K562 (cell line): ENCODE data around the gene THAP8.

Experiments used
- ATF3 ChIP-seq, 2 experiments: fragments of 450-650 bp in 1 of 2; sonication (generic) in 1 of 2; formaldehyde crosslinking in 1 of 2; IDR thresholded peaks in 1 of 2; conservative IDR thresholded peaks in 1 of 2; 2 replicates each; pipeline versions ENCODE4 v1.6.1 to v1.8.1; 2016 to 2023; ENCODE audit warnings: mild to moderate bottlenecking in 2 of 2, moderate library complexity in 2 of 2, inconsistent platforms in 1 of 2, missing genetic modification reagents in 1 of 2
- CTCF ChIP-seq, 3 experiments: IDR thresholded peaks in 2 of 3; conservative IDR thresholded peaks in 1 of 3; 2 replicates each; pipeline ENCODE4 v1.5.1; 2011 to 2012; ENCODE audit warnings: low read length in 3 of 3, mild to moderate bottlenecking in 3 of 3, control low read depth in 2 of 3, improper control_type of control experiment in 1 of 3, inconsistent platforms in 1 of 3, low read depth in 1 of 3, mixed read lengths in 1 of 3, moderate library complexity in 1 of 3; ENCODE audit not compliant: insufficient read depth in 2 of 3
- GABPA ChIP-seq: fragments of 200-800 bp; sonication (Bioruptor generic); conservative IDR thresholded peaks from 2 replicates; pipeline ENCODE4 v1.6.1; 2016; ENCODE audit warnings: low read depth, missing genetic modification characterization, missing compliant biosample characterization
- GABPB1 ChIP-seq: sonication (generic); formaldehyde crosslinking; IDR thresholded peaks from 2 replicates; pipeline ENCODE4 v1.8.0; 2022; ENCODE audit warnings: mild to moderate bottlenecking, missing genetic modification reagents
- HIVEP1 ChIP-seq: fragments of 250-450 bp; sonication (Bioruptor Pico); IDR thresholded peaks from 2 replicates; pipeline ENCODE4 v1.4.0; 2020; ENCODE audit warnings: mild to moderate bottlenecking
- MYC ChIP-seq, 2 experiments: fragments of 250-450 bp in 1 of 2; sonication (Bioruptor Pico) in 1 of 2; IDR thresholded peaks; 2 replicates each; pipeline versions ENCODE4 v1.5.1 to v1.6.1; 2012 to 2021; ENCODE audit warnings: low read depth in 2 of 2, borderline replicate concordance in 1 of 2, improper control_type of control experiment in 1 of 2, low read length in 1 of 2, mild to moderate bottlenecking in 1 of 2, moderate library complexity in 1 of 2
- NFYB ChIP-seq: IDR thresholded peaks from 2 replicates; pipeline ENCODE4 v1.6.1; 2011; ENCODE audit warnings: mild to moderate bottlenecking, moderate library complexity; ENCODE audit not compliant: insufficient read length; ENCODE audit errors: extremely low read depth
- POLR2AphosphoS5 ChIP-seq: IDR thresholded peaks from 2 replicates; pipeline ENCODE4 v1.6.1; 2011; ENCODE audit warnings: mild to moderate bottlenecking, low read depth, low read length, moderate library complexity; ENCODE audit not compliant: control insufficient read depth, insufficient read depth
- POLR2B ChIP-seq: fragments of 450-650 bp; IDR thresholded peaks from 2 replicates; pipeline ENCODE4 v1.6.1; 2018; ENCODE audit warnings: low read depth; ENCODE audit not compliant: partially characterized antibody
- RCOR1 ChIP-seq, 2 experiments: IDR thresholded peaks; 2 replicates each; pipeline ENCODE4 v1.6.1; 2012; ENCODE audit warnings: low read depth in 2 of 2, low read length in 2 of 2, borderline replicate concordance in 1 of 2, improper control_type of control experiment in 1 of 2
- TAF1 ChIP-seq: IDR thresholded peaks from 2 replicates; pipeline ENCODE4 v1.6.1; 2011; ENCODE audit warnings: mild to moderate bottlenecking, low read length, moderate library complexity; ENCODE audit not compliant: insufficient read depth, control insufficient read depth, severe bottlenecking; ENCODE audit errors: extremely low read depth
- ZC3H11A ChIP-seq: IDR thresholded peaks from 2 replicates; pipeline ENCODE4 v1.6.1; 2012; ENCODE audit warnings: low read depth, low read length, improper control_type of control experiment
- ZNF133 ChIP-seq: fragments of 250-450 bp; sonication (Bioruptor Pico); IDR thresholded peaks from 2 replicates; pipeline ENCODE4 v1.4.0; 2020; ENCODE audit warnings: mild to moderate bottlenecking

GRCh38 chr19:36009220-36009619 lies 44.9 kb downstream of the THAP8 start:
- no peak for TF ChIP-seq CTCF (IDR thresholded peaks at IDR 0.05 in 2 of 3, conservative IDR thresholded peaks at IDR 0.05 in 1 of 3; ENCODE audit: insufficient read depth in 2 of 3, low read depth in 1 of 3, low read length in 3 of 3)
- no peak for TF ChIP-seq TAF1
- no peak for TF ChIP-seq RCOR1 (IDR thresholded peaks at IDR 0.05; ENCODE audit: borderline replicate concordance in 1 of 2, low read depth in 2 of 2, low read length in 2 of 2)
- TF ChIP-seq ZC3H11A: no peak
- no peak for TF ChIP-seq GABPA
- TF ChIP-seq ATF3 (IDR thresholded peaks at IDR 0.05): no peak
- no peak for TF ChIP-seq ATF3 (CRISPR knock-in tag; conservative IDR thresholded peaks at IDR 0.05)
- TF ChIP-seq GABPB1: no peak
- no peak for TF ChIP-seq ZNF133
- no peak for TF ChIP-seq NFYB
- TF ChIP-seq MYC (IDR thresholded peaks at IDR 0.05; ENCODE audit: low read depth, low read length): no peak
- TF ChIP-seq MYC (CRISPR knock-in tag; IDR thresholded peaks at IDR 0.05; ENCODE audit: borderline replicate concordance, low read depth): no peak
- no peak for TF ChIP-seq POLR2B
- no peak for TF ChIP-seq HIVEP1 (CRISPR knock-in tag)
- TF ChIP-seq POLR2AphosphoS5: no peak
